IMR-90 (cell line): ENCODE results near the gene HDDC2. TPM values are rescaled to one million over a fixed set of nuclear protein-coding genes. Genes with fewer than 3 reads are reported as not detected.

ENCODE experiments used
- ATAC-seq: fragments of 200-7000 bp; cut with Tn5 transposase; 2 replicates; pipeline ENCODE4 v1.9.1; 2020; ENCODE audit warnings: low read depth, mild to moderate bottlenecking, moderate library complexity
- BruUV-seq: library from RNA; stranded (reverse); fragments of 400-500 nt; replicated peaks from 2 replicates; lab custom pipeline; 2021; lab: Mats Ljungman, UMichigan
- CTCF ChIA-PET: fragments of 300-600 bp; formaldehyde crosslinking; extraction: SDS; loops from one replicate; lab custom pipeline; 2021; ENCODE audit warnings: antibody characterized with exemption; lab: Yijun Ruan, JAX
- POLR2A ChIA-PET: fragments of 300-600 bp; sonication (Branson Sonifier 250); formaldehyde crosslinking; loops from one replicate; lab custom pipeline; 2022; ENCODE audit warnings: antibody characterized with exemption; ENCODE audit not compliant: unreplicated experiment; lab: Charles Lee
- DNase-seq: peaks from one replicate; pipeline ENCODE4 v3.0.0; 2013
- H2AFZ ChIP-seq: replicated peaks from 2 replicates; pipeline ENCODE3; 2013; ENCODE audit warnings: low read length, mild to moderate bottlenecking; ENCODE audit not compliant: poor library complexity
- H2AK5ac ChIP-seq: 2 replicates; pipeline ENCODE4 v1.6.1; 2013; ENCODE audit warnings: low read depth, low read length, inconsistent platforms
- H2AK9ac ChIP-seq: replicated peaks from 2 replicates; pipeline ENCODE3; 2013; ENCODE audit warnings: mild to moderate bottlenecking, low read depth, low read length, moderate library complexity; ENCODE audit not compliant: poor library complexity
- H2BK120ac ChIP-seq: 2 replicates; pipeline ENCODE4 v1.6.1; 2013; ENCODE audit warnings: low read depth, low read length, inconsistent platforms
- H2BK15ac ChIP-seq: 3 replicates; pipeline ENCODE4 v1.6.1; 2013; ENCODE audit warnings: low read depth, low read length, inconsistent platforms
- H2BK20ac ChIP-seq: 2 replicates; pipeline ENCODE4 v1.6.1; 2013; ENCODE audit warnings: low read depth, mild to moderate bottlenecking, inconsistent platforms, low read length, moderate library complexity
- H2BK5ac ChIP-seq: 2 replicates; pipeline ENCODE4 v1.6.1; 2013; ENCODE audit warnings: mild to moderate bottlenecking, low read depth, low read length, inconsistent platforms; ENCODE audit not compliant: poor library complexity, severe bottlenecking
- H3K14ac ChIP-seq: replicated peaks from 2 replicates; pipeline ENCODE4 v1.6.1; 2013; ENCODE audit warnings: low read depth, low read length, inconsistent platforms
- H3K18ac ChIP-seq: 2 replicates; pipeline ENCODE4 v1.6.1; 2013; ENCODE audit warnings: low read depth, low read length, control low read depth
- H3K23ac ChIP-seq: 2 replicates; pipeline ENCODE4 v1.6.1; 2013; ENCODE audit warnings: low read depth, low read length, inconsistent platforms
- H3K27ac ChIP-seq: 2 replicates; pipeline ENCODE4 v1.5.1; 2013; ENCODE audit warnings: mild to moderate bottlenecking, control low read depth, low read length; ENCODE audit not compliant: insufficient read depth
- H3K27me3 ChIP-seq: 2 replicates; pipeline ENCODE4 v1.6.1; 2013; ENCODE audit warnings: low read length; ENCODE audit not compliant: control insufficient read depth, insufficient read depth
- H3K36me3 ChIP-seq: 2 replicates; pipeline ENCODE4 v1.6.1; 2013; ENCODE audit warnings: low read length, mixed read lengths; ENCODE audit not compliant: control insufficient read depth, insufficient read depth
- H3K4ac ChIP-seq: 2 replicates; pipeline ENCODE4 v1.6.1; 2013; ENCODE audit warnings: low read depth, low read length, inconsistent platforms
- H3K4me1 ChIP-seq: 2 replicates; pipeline ENCODE4 v1.6.1; 2013; ENCODE audit warnings: low read length, mixed read lengths; ENCODE audit not compliant: control insufficient read depth, insufficient read depth
- H3K4me2 ChIP-seq: 2 replicates; pipeline ENCODE4 v1.6.1; 2013; ENCODE audit warnings: low read depth, mild to moderate bottlenecking, control low read depth, low read length, moderate library complexity
- H3K4me3 ChIP-seq: 2 replicates; pipeline ENCODE4 v1.5.1; 2013; ENCODE audit warnings: low read depth, mild to moderate bottlenecking, control low read depth, low read length, moderate library complexity; ENCODE audit not compliant: insufficient read depth
- H3K56ac ChIP-seq: 2 replicates; pipeline ENCODE4 v1.6.1; 2013; ENCODE audit warnings: low read length, inconsistent platforms; ENCODE audit not compliant: insufficient read depth; ENCODE audit errors: extremely low read depth
- H3K79me1 ChIP-seq, 2 experiments: 2 replicates each; pipeline ENCODE4 v1.6.1; 2013; ENCODE audit warnings: low read length in 2 of 2, inconsistent platforms in 1 of 2, low read depth in 1 of 2
- H3K9ac ChIP-seq: 2 replicates; pipeline ENCODE4 v1.6.1; 2013; ENCODE audit warnings: low read depth, low read length, control low read depth
- H3K9me1 ChIP-seq: 2 replicates; pipeline ENCODE4 v1.6.1; 2013; ENCODE audit warnings: low read length, inconsistent platforms; ENCODE audit not compliant: insufficient read depth
- H3K9me3 ChIP-seq: 2 replicates; pipeline ENCODE4 v1.6.1; 2013; ENCODE audit warnings: low read length; ENCODE audit not compliant: control insufficient read depth, insufficient read depth
- H4K20me1 ChIP-seq: 2 replicates; pipeline ENCODE4 v1.6.1; 2013; ENCODE audit warnings: low read length, inconsistent platforms; ENCODE audit not compliant: insufficient read depth
- H4K5ac ChIP-seq: 2 replicates; pipeline ENCODE4 v1.6.1; 2013; ENCODE audit warnings: mild to moderate bottlenecking, low read depth, low read length, control low read depth
- H4K8ac ChIP-seq, 2 experiments: 2 replicates each; pipeline ENCODE4 v1.6.1; 2013; ENCODE audit warnings: low read depth in 2 of 2, low read length in 2 of 2, control low read depth in 1 of 2, inconsistent platforms in 1 of 2
- H4K91ac ChIP-seq: 2 replicates; pipeline ENCODE4 v1.6.1; 2013; ENCODE audit warnings: low read depth, low read length, inconsistent platforms; ENCODE audit not compliant: insufficient read depth
- BHLHE40 ChIP-seq: fragments of 150-350 bp; IDR thresholded peaks from 2 replicates; pipeline ENCODE4 v1.6.1; 2016; ENCODE audit warnings: mild to moderate bottlenecking, low read depth, low read length
- CEBPB ChIP-seq: IDR thresholded peaks from 2 replicates; pipeline ENCODE4 v1.6.1; 2012; ENCODE audit warnings: low read depth, low read length, improper control_type of control experiment
- CTCF ChIP-seq: conservative IDR thresholded peaks from 2 replicates; pipeline ENCODE4 v1.5.1; 2012; ENCODE audit warnings: mild to moderate bottlenecking, low read depth, low read length, improper control_type of control experiment
- ELK1 ChIP-seq: fragments of 150-350 bp; IDR thresholded peaks from 2 replicates; pipeline ENCODE4 v1.6.1; 2016; ENCODE audit warnings: low read depth, mild to moderate bottlenecking, low read length, moderate library complexity, borderline replicate concordance
- FOS ChIP-seq: fragments of 150-350 bp; IDR thresholded peaks from 2 replicates; pipeline ENCODE4 v1.6.1; 2016; ENCODE audit warnings: low read depth, low read length
- MAFK ChIP-seq: IDR thresholded peaks from 2 replicates; pipeline ENCODE4 v1.6.1; 2012; ENCODE audit warnings: low read depth, low read length, improper control_type of control experiment
- MAZ ChIP-seq: IDR thresholded peaks from 2 replicates; pipeline ENCODE4 v1.6.1; 2012; ENCODE audit warnings: low read depth, mild to moderate bottlenecking, low read length, improper control_type of control experiment, moderate library complexity, borderline replicate concordance
- MXI1 ChIP-seq: IDR thresholded peaks from 2 replicates; pipeline ENCODE4 v1.6.1; 2012; ENCODE audit warnings: low read depth, mild to moderate bottlenecking, low read length, moderate library complexity, borderline replicate concordance
- NFE2L2 ChIP-seq: fragments of 150-350 bp; IDR thresholded peaks from 2 replicates; pipeline ENCODE4 v1.6.1; 2016; ENCODE audit warnings: low read depth, mild to moderate bottlenecking, low read length
- POLR2A ChIP-seq: IDR thresholded peaks from 2 replicates; pipeline ENCODE4 v1.6.1; 2012; ENCODE audit warnings: mild to moderate bottlenecking, low read depth, low read length
- RAD21 ChIP-seq: IDR thresholded peaks from 2 replicates; pipeline ENCODE4 v1.6.1; 2012; ENCODE audit warnings: low read length, improper control_type of control experiment
- RCOR1 ChIP-seq: IDR thresholded peaks from 2 replicates; pipeline ENCODE4 v1.6.1; 2012; ENCODE audit warnings: mild to moderate bottlenecking, low read length, improper control_type of control experiment; ENCODE audit not compliant: insufficient replicate concordance
- RFX5 ChIP-seq: IDR thresholded peaks from 2 replicates; pipeline ENCODE4 v1.8.0; 2012; ENCODE audit warnings: low read depth, mild to moderate bottlenecking, low read length, moderate library complexity
- SMC3 ChIP-seq: fragments of 150-350 bp; IDR thresholded peaks from 2 replicates; pipeline ENCODE4 v1.6.1; 2016; ENCODE audit warnings: low read depth, mild to moderate bottlenecking, antibody characterized with exemption, low read length, moderate library complexity
- USF2 ChIP-seq: fragments of 150-350 bp; IDR thresholded peaks from 2 replicates; pipeline ENCODE4 v1.6.1; 2017; ENCODE audit warnings: mild to moderate bottlenecking, antibody characterized with exemption, low read length, low read depth
- WGBS, 2 experiments: methylation state at CpG; one replicate each; pipeline versions ENCODE4 v1.1.5 to v1.1.7; 2013; ENCODE audit warnings: missing lambda C conversion rate in 2 of 2; ENCODE audit not compliant: insufficient read length in 1 of 2; ENCODE audit errors: extremely low coverage in 2 of 2; 5-methylcytosine and 5-hydroxymethylcytosine counted together
- dilution Hi-C: fragments of 300-500 bp; cut with HindIII; formaldehyde crosslinking; loops from one replicate; pipeline ENCODE4 v1.14.3; 2018; ENCODE audit warnings: low sequenced_read_pairs; ENCODE audit not compliant: unreplicated experiment
- in situ Hi-C: fragments of 300-500 bp; cut with MboI; formaldehyde crosslinking; loops from 3 replicates; pipeline ENCODE4 v1.14.3; 2019; ENCODE audit warnings: low sequenced_read_pairs, inconsistent platforms, mixed read lengths
- intact Hi-C: fragments of 100-400 bp; cut with micrococcal nuclease; formaldehyde crosslinking; loops from 2 replicates; pipeline ENCODE4 v1.10.0; 2022
- polyA plus RNA-seq, 3 experiments: library from polyadenylated mRNA; depleted of rRNA; stranded (reverse); fragments of >200 nt; gene quantifications; 2 replicates each; pipeline ENCODE4 v1.2.3, GENCODE V29; 2012; ENCODE audit warnings: low replicate concordance in 1 of 3
- total RNA-seq: library from RNA; depleted of rRNA; stranded (reverse); fragments of >200 nt; gene quantifications from 2 replicates; pipeline ENCODE4 v1.2.3, GENCODE V29; 2012

Gene HDDC2
- total and polyA plus RNA-seq, 2 of the 4 experiments (the other 2 are of a cell fraction) = 40.9 to 68.6 TPM

GRCh38 chr6:125269328-125269985 lies 32.3 kb downstream of the HDDC2 start:
- dilution Hi-C loops (no loop called here), intact Hi-C loops (no loop called here), in situ Hi-C loops (no loop called here)
- TF ChIP-seq USF2 (no peak), RCOR1 (no peak), NFE2L2 (no peak), CTCF (no peak), FOS (no peak), BHLHE40 (no peak), MAZ (no peak), RFX5 (no peak), SMC3 (no peak), ELK1 (no peak), RAD21 (no peak), MAFK (no peak), MXI1 (no peak), CEBPB (no peak), POLR2A (no peak)
- no peak overlapping the region for H4K91ac ChIP-seq
- H3K36me3 ChIP-seq = peaks cover 18% of the 10 kb centered on the region
- no peak overlapping the region for H2BK5ac ChIP-seq
- H3K9me3 ChIP-seq = no peaks in the 10 kb centered on the region
- no peak overlapping the region for H2BK15ac ChIP-seq
- no peak overlapping the region for H3K4me3 ChIP-seq
- ChIA-PET CTCF (no interaction called here), POLR2A (no interaction called here)
- H2AFZ ChIP-seq = no peak overlapping the region
- DNase-seq (no peak), ATAC-seq (no peak)
- no peak overlapping the region for H2BK120ac ChIP-seq
- WGBS, 2 experiments = 100% methylated on average over 3 of the region's 7 CpGs; no CpG with 5 or more reads in 1 of the 2 experiments
- H4K8ac ChIP-seq = no peak overlapping the region
- H3K27ac ChIP-seq = no peak overlapping the region
- no peak overlapping the region for H4K5ac ChIP-seq
- H3K18ac ChIP-seq = no peak overlapping the region
- no peak overlapping the region for H2AK5ac ChIP-seq
- no peak overlapping the region for H2BK20ac ChIP-seq
- H3K56ac ChIP-seq = no peak overlapping the region
- no peak overlapping the region for H3K9ac ChIP-seq
- no peaks in the 10 kb centered on the region for H4K20me1 ChIP-seq
- H3K4ac ChIP-seq = no peak overlapping the region
- H3K27me3 ChIP-seq = no peaks in the 10 kb centered on the region
- no peak overlapping the region for H3K14ac ChIP-seq
- no peaks in the 10 kb centered on the region for H3K4me1 ChIP-seq
- no peaks in the 10 kb centered on the region for H3K79me1 ChIP-seq
- H2AK9ac ChIP-seq = no peak overlapping the region
- H3K23ac ChIP-seq = no peak overlapping the region
- H3K4me2 ChIP-seq = no peak overlapping the region
- no TSS peak for BruUV-seq
- H3K9me1 ChIP-seq = no peaks in the 10 kb centered on the region; the same call in 1 of the 2 replicates
